Heart left ventricle (tissue), 16 donors: ENCODE data around the gene EHBP1L1. TPM values are rescaled to one million over a fixed set of nuclear protein-coding genes. Genes with fewer than 3 reads are reported as not detected.

Source experiments
- ATAC-seq, 4 donors: fragments of 200-7000 bp; cut with Tn5 transposase; one replicate each; pipeline ENCODE4 v1.9.1; 2020 to 2022; ENCODE audit warnings: moderate library complexity in 4 of 4, mild to moderate bottlenecking in 3 of 4, moderate number of reproducible peaks in 1 of 4
- DNase-seq, 5 donors: peaks; one replicate each; pipeline ENCODE4 v3.0.0-alpha.2; 2020
- H3K27ac ChIP-seq, 12 donors: fragments of 200-600 bp; sonication (generic) in 4 of 12; one replicate each; pipeline versions ENCODE4 v1.5.0 to v1.8.0; 2016 to 2022; ENCODE audit warnings: mild to moderate bottlenecking in 2 of 12
- H3K27me3 ChIP-seq, 9 donors: fragments of 200-600 bp; sonication (generic) in 2 of 9; one replicate each; pipeline versions ENCODE4 v1.5.1 to v1.8.0; 2016 to 2022; ENCODE audit warnings: mild to moderate bottlenecking in 3 of 9
- H3K36me3 ChIP-seq, 9 donors: fragments of 200-600 bp; sonication (generic) in 2 of 9; one replicate each; pipeline versions ENCODE4 v1.5.0 to v1.8.0; 2018 to 2022; ENCODE audit warnings: mild to moderate bottlenecking in 2 of 9
- H3K4me1 ChIP-seq, 12 donors: fragments of 200-600 bp; sonication (generic) in 4 of 12; one replicate each; pipeline versions ENCODE4 v1.5.0 to v1.8.0; 2016 to 2022; ENCODE audit warnings: mild to moderate bottlenecking in 3 of 12
- H3K4me3 ChIP-seq, 12 donors: fragments of 200-600 bp; sonication (generic) in 4 of 12; one replicate each; pipeline versions ENCODE4 v1.5.0 to v1.8.0; 2017 to 2022; ENCODE audit warnings: mild to moderate bottlenecking in 9 of 12, moderate library complexity in 4 of 12
- H3K9me3 ChIP-seq, 12 donors: fragments of 200-600 bp; sonication (generic) in 4 of 12; one replicate each; pipeline versions ENCODE4 v1.5.0 to v1.8.0; 2016 to 2022; ENCODE audit warnings: mild to moderate bottlenecking in 1 of 12
- CTCF ChIP-seq, 12 donors: fragments of 200-600 bp; sonication (generic) in 4 of 12; IDR thresholded peaks; one replicate each; pipeline versions ENCODE4 v1.5.0 to v1.8.0; 2018 to 2022; ENCODE audit warnings: antibody characterized with exemption in 12 of 12, mild to moderate bottlenecking in 5 of 12
- POLR2A ChIP-seq, 2 donors: fragments of 450-650 bp; IDR thresholded peaks; one replicate each; pipeline ENCODE4 v1.6.1; 2017; ENCODE audit warnings: antibody characterized with exemption in 2 of 2, mild to moderate bottlenecking in 2 of 2, moderate library complexity in 2 of 2
- WGBS, 4 donors: extraction: QIAGEN DNeasy Blood & Tissue Kit in 2 of 4; methylation state at CpG; one replicate each; pipeline versions ENCODE4 v1.1.5 to v1.1.7; 2013 to 2018; 5-methylcytosine and 5-hydroxymethylcytosine counted together
- intact Hi-C, 10 donors: fragments of 100-400 bp; cut with DNase I; formaldehyde crosslinking; loops; one replicate each; pipeline versions ENCODE4 v1.11.1 to v1.14.2; 2022
- polyA plus RNA-seq, 2 donors: library from polyadenylated mRNA; stranded (reverse); fragments of 200-250 nt; gene quantifications; one replicate each; pipeline ENCODE4 v1.2.3, GENCODE V29; 2013
- total RNA-seq, 9 donors: library from RNA; depleted of rRNA in 2 of 9; stranded (reverse); fragments of >200 nt in 2 of 9; fragmentation: NEBNext Ultra II Directional in 3 of 9; extraction: Animal tissue kit (Norgen Biotek cat#: 25700) in 3 of 9; gene quantifications; one replicate each; pipeline versions ENCODE4 v1.1.0 to v1.2.4, GENCODE V29; 2016 to 2023
- donor health status: ischemic (EF 13 %, LVEDD 7.1; RV severe dilation, severe dysfunction).
- donor health status: healthy with polysubstance abuse.
- donor health status: DM: no; HTN: yes; CAD: no.
- donor health status: DM: no; HTN: no; CAD: no.
- donor health status: ischemic (EF 25% LVEDD 6.9; RV normal size, moderate dysfunction).
- donor health status: ischemic (EF 25% LVEDD 5.7; RV mildly dilated, moderate dysfunction).
- donor health status: healthy.
- donor health status: DM: yes; HTN: yes; CAD: no.
- donor health status: ischemic (EF 35%, LVEDD 5.7; RV mildly dilated, moderate dysfunction).
- donor health status: nonischemic (EF 11% LVEDD 7.7; RV severe dilation, severe dysfunction).
- donor health status: DM: yes; HTN: yes; CAD: no.
- donor health status: PGD.
- donor health status: ischemic (EF 29% LVEDD 5.4; RV normal size, mild dysfunction).
- donor health status: nonischemic (EF 23%, LVEDD 6.1; RV moderate dilation, normal function).

The EHBP1L1 gene
- total and polyA plus RNA-seq, 11 donors, result 37.4 to 144 (median 79.0) TPM

- no peak overlapping the region for H3K4me3 ChIP-seq
- no peak overlapping the region for H3K27ac ChIP-seq
- no peaks in the 10 kb centered on the region for H3K9me3 ChIP-seq
- peaks cover 0 to 29% (median 12%) of the 10 kb centered on the region in 12 donors for H3K4me1 ChIP-seq
- no peak for ATAC-seq
- 70 to 81% (median 76%) methylated on average over 6 to 10 of the region's 10 CpGs for WGBS, 4 donors
- H3K27me3 ChIP-seq, result no peaks in the 10 kb centered on the region
- intact Hi-C loops, result loop anchor here in 1 of 10 donors (5.0 kb wide), 1 partner anchor 417 kb away; the partner anchor contains the start of gene TM7SF2
- DNase-seq, result no peak
- TF ChIP-seq CTCF (IDR thresholded peaks at IDR 0.05), result no peak
- no peak for TF ChIP-seq POLR2A (IDR thresholded peaks at IDR 0.05)
- H3K36me3 ChIP-seq, result peaks cover 2 to 84% (median 75%) of the 10 kb centered on the region in 9 donors
Measured at GRCh38 chr11:65529475-65530156, 46.2 kb upstream of the EHBP1L1 start.

GRCh38 chr11:65530157-65530496 lies 45.7 kb upstream of the EHBP1L1 start:
- no peaks in the 10 kb centered on the region for H3K27me3 ChIP-seq
- no peak overlapping the region for H3K27ac ChIP-seq
- DNase-seq (no peak), ATAC-seq (no peak)
- 88 to 95% (median 92%) methylated on average over 5 of the region's 5 CpGs for WGBS, 4 donors
- H3K9me3 ChIP-seq, result no peaks in the 10 kb centered on the region
- intact Hi-C loops, result no loop called here
- H3K4me3 ChIP-seq, result no peak overlapping the region
- peaks cover 0 to 29% (median 12%) of the 10 kb centered on the region in 12 donors for H3K4me1 ChIP-seq
- H3K36me3 ChIP-seq, result peaks cover 2 to 89% (median 77%) of the 10 kb centered on the region in 9 donors
- no peak for TF ChIP-seq POLR2A (IDR thresholded peaks at IDR 0.05)
- TF ChIP-seq CTCF (IDR thresholded peaks at IDR 0.05), result no peak

- DNase-seq (no peak), ATAC-seq (no peak)
- Histone ChIP-seq H3K36me3 (peaks cover 2 to 97% (median 80%) of the 10 kb centered on the region in 9 donors), H3K4me3 (no peak overlapping the region), H3K27ac (no peak overlapping the region), H3K27me3 (no peaks in the 10 kb centered on the region), H3K9me3 (no peaks in the 10 kb centered on the region), H3K4me1 (peaks cover 0 to 13% (median 0%) of the 10 kb centered on the region in 12 donors)
- WGBS, 4 donors, result 83 to 89% (median 88%) methylated on average over 13 to 15 of the region's 15 CpGs
- intact Hi-C loops, result no loop called here
- TF ChIP-seq POLR2A (IDR thresholded peaks at IDR 0.05), result no peak
- no peak for TF ChIP-seq CTCF (IDR thresholded peaks at IDR 0.05)
Measured at GRCh38 chr11:65532388-65533064, 43.3 kb upstream of the EHBP1L1 start.

- DNase-seq (no peak), ATAC-seq (no peak)
- Histone ChIP-seq H3K9me3 (no peaks in the 10 kb centered on the region), H3K27ac (no peak overlapping the region), H3K27me3 (no peaks in the 10 kb centered on the region), H3K4me3 (no peak overlapping the region), H3K4me1 (peaks cover 0 to 8% (median 7%) of the 10 kb centered on the region in 12 donors), H3K36me3 (peaks cover 2 to 92% (median 83%) of the 10 kb centered on the region in 9 donors)
- intact Hi-C loops, result loop anchor here in 2 of 10 donors (5.0 kb wide), 2 partner anchors 57 to 62 kb away; partner anchors contain the start of gene KCNK7 (in 1 of the 2)
- no peak for TF ChIP-seq CTCF (IDR thresholded peaks at IDR 0.05)
- no peak for TF ChIP-seq POLR2A (IDR thresholded peaks at IDR 0.05)
- WGBS, 4 donors, result 85 to 91% (median 87%) methylated on average over 9 of the region's 9 CpGs
Measured at GRCh38 chr11:65535102-65535501, 40.8 kb upstream of the EHBP1L1 start.
